ENCODE data around the gene BUD23.

GRCh38 chr7:73635428-73636200, 47.8 kb upstream of the BUD23 start:
- TF ChIP-seq CTCF (IDR thresholded peaks at IDR 0.05; ENCODE audit: low read depth, low read length): no peak
- no peak for TF ChIP-seq POLR2A (IDR thresholded peaks at IDR 0.05; ENCODE audit: extremely low read depth, insufficient read length)
- TF ChIP-seq, protein P1, sequence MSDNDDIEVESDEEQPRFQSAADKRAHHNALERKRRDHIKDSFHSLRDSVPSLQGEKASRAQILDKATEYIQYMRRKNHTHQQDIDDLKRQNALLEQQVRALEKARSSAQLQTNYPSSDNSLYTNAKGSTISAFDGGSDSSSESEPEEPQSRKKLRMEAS (IDR thresholded peaks at IDR 0.05; ENCODE audit: low read depth, low read length): no peak

Data from NB4 (cell line).